Dendritic cell treated with granulocyte-macrophage colony-stimulating factor and Interleukin-4, amounts not matched to agents 40 ng/mL and 50 ng/mL, for 4 days (primary cell): ENCODE measurements around the gene MATN1.

Source experiments
- H3K27ac Mint-ChIP-seq: one replicate; pipeline ENCODE4 v1.8.0; 2022; ENCODE audit warnings: mild to moderate bottlenecking, mixed read lengths
- H3K27me3 Mint-ChIP-seq: one replicate; pipeline ENCODE4 v1.8.0; 2022; ENCODE audit warnings: mild to moderate bottlenecking, mixed read lengths
- H3K36me3 Mint-ChIP-seq: one replicate; pipeline ENCODE4 v1.8.0; 2022; ENCODE audit warnings: low read depth, mixed read lengths
- H3K4me1 Mint-ChIP-seq: one replicate; pipeline ENCODE4 v1.8.0; 2022; ENCODE audit warnings: low read depth, mixed read lengths
- H3K4me3 Mint-ChIP-seq: one replicate; pipeline ENCODE4 v1.8.0; 2022; ENCODE audit warnings: mild to moderate bottlenecking, moderate library complexity, mixed read lengths
- H3K9me3 Mint-ChIP-seq: one replicate; pipeline ENCODE4 v1.8.0; 2022; ENCODE audit warnings: mixed read lengths
- intact Hi-C: fragments of 100-400 bp; cut with micrococcal nuclease; formaldehyde crosslinking; loops from one replicate; pipeline ENCODE4 v1.15.0; 2022

Gene MATN1

GRCh38 chr1:30665216-30666010 lies 58.0 kb downstream of the MATN1 start:
- intact Hi-C loops, result no loop called here
- H3K27ac Mint-ChIP-seq, result no peak overlapping the region
- H3K36me3 Mint-ChIP-seq, result no peaks in the 10 kb centered on the region
- no peaks in the 10 kb centered on the region for H3K4me1 Mint-ChIP-seq
- peaks cover 4% of the 10 kb centered on the region for H3K27me3 Mint-ChIP-seq
- no peak overlapping the region for H3K4me3 Mint-ChIP-seq
- H3K9me3 Mint-ChIP-seq, result no peaks in the 10 kb centered on the region

GRCh38 chr1:30664103-30664755 lies 59.2 kb downstream of the MATN1 start:
- intact Hi-C loops, result no loop called here
- H3K9me3 Mint-ChIP-seq, result no peaks in the 10 kb centered on the region
- peaks cover 1% of the 10 kb centered on the region for H3K27me3 Mint-ChIP-seq
- no peak overlapping the region for H3K4me3 Mint-ChIP-seq
- H3K4me1 Mint-ChIP-seq, result no peaks in the 10 kb centered on the region
- no peak overlapping the region for H3K27ac Mint-ChIP-seq
- no peaks in the 10 kb centered on the region for H3K36me3 Mint-ChIP-seq

- H3K36me3 Mint-ChIP-seq, result no peaks in the 10 kb centered on the region
- intact Hi-C loops, result no loop called here
- H3K27me3 Mint-ChIP-seq, result peaks cover 1% of the 10 kb centered on the region
- H3K4me1 Mint-ChIP-seq, result no peaks in the 10 kb centered on the region
- no peak overlapping the region for H3K4me3 Mint-ChIP-seq
- H3K9me3 Mint-ChIP-seq, result no peaks in the 10 kb centered on the region
- no peak overlapping the region for H3K27ac Mint-ChIP-seq
Observed at GRCh38 chr1:30663596-30664091, 59.7 kb downstream of the MATN1 start.

GRCh38 chr1:30662291-30662840 lies 61.0 kb downstream of the MATN1 start:
- peaks cover 5% of the 10 kb centered on the region for H3K27me3 Mint-ChIP-seq

GRCh38 chr1:30661311-30661710 lies 62.1 kb downstream of the MATN1 start:
- no peaks in the 10 kb centered on the region for H3K36me3 Mint-ChIP-seq
- H3K9me3 Mint-ChIP-seq, result no peaks in the 10 kb centered on the region
- H3K27me3 Mint-ChIP-seq, result peaks cover 5% of the 10 kb centered on the region
- intact Hi-C loops, result no loop called here
- no peaks in the 10 kb centered on the region for H3K4me1 Mint-ChIP-seq
- no peak overlapping the region for H3K27ac Mint-ChIP-seq
- H3K4me3 Mint-ChIP-seq, result no peak overlapping the region

More at GRCh38 chr1:30662291-30662840, 61.0 kb downstream of the MATN1 start:
- Mint-ChIP-seq H3K36me3 (no peaks in the 10 kb centered on the region), H3K4me3 (no peak overlapping the region), H3K27ac (no peak overlapping the region), H3K4me1 (no peaks in the 10 kb centered on the region), H3K9me3 (no peaks in the 10 kb centered on the region)
- intact Hi-C loops, result no loop called here
